Ascending aorta (tissue), 2 donors: ENCODE data around the gene DNLZ. TPM values are rescaled to one million over a fixed set of nuclear protein-coding genes. Genes with fewer than 3 reads are reported as not detected.

Experiments used
- DNase-seq, 2 donors: peaks; one replicate each; pipeline ENCODE4 v3.0.0-alpha.2; 2019; ENCODE audit warnings: low spot score in 2 of 2
- H3K27ac ChIP-seq, 2 donors: fragments of 200-600 bp; sonication (generic); one replicate each; pipeline ENCODE4 v1.5.1; 2016 to 2017; ENCODE audit warnings: mild to moderate bottlenecking in 1 of 2
- H3K27me3 ChIP-seq: fragments of 200-600 bp; sonication (generic); one replicate; pipeline ENCODE4 v1.5.1; 2017
- H3K36me3 ChIP-seq, 2 donors: fragments of 200-600 bp; sonication (generic); one replicate each; pipeline ENCODE4 v1.5.1; 2016
- H3K4me1 ChIP-seq, 2 donors: fragments of 200-600 bp; sonication (generic); one replicate each; pipeline ENCODE4 v1.5.1; 2016 to 2017; ENCODE audit warnings: mild to moderate bottlenecking in 1 of 2
- H3K4me3 ChIP-seq, 2 donors: fragments of 200-600 bp; sonication (generic); one replicate each; pipeline ENCODE4 v1.5.1; 2016 to 2017; ENCODE audit warnings: mild to moderate bottlenecking in 1 of 2
- H3K9me3 ChIP-seq, 2 donors: fragments of 200-600 bp; sonication (generic); one replicate each; pipeline ENCODE4 v1.5.1; 2016
- intact Hi-C: fragments of 100-400 bp; cut with DNase I; formaldehyde crosslinking; loops from one replicate; pipeline ENCODE4 v1.15.1; 2023
- total RNA-seq: library from RNA; depleted of rRNA; stranded (reverse); fragments of >200 nt; gene quantifications from one replicate; pipeline ENCODE4 v1.1.0, GENCODE V29; 2016
- TF ChIP-seq, protein P1 (sequence below), 3 experiments: fragments of 200-600 bp in 2 of 3; fragments of 450-650 bp in 1 of 3; sonication (generic) in 2 of 3; IDR thresholded peaks; one replicate each; pipeline ENCODE4 v1.5.1; 2016 to 2019; ENCODE audit warnings: antibody characterized with exemption in 3 of 3, mild to moderate bottlenecking in 1 of 3, moderate library complexity in 1 of 3

DNLZ gene
- total RNA-seq, 1 donor from 2014 or later: 191 TPM

DNA sequence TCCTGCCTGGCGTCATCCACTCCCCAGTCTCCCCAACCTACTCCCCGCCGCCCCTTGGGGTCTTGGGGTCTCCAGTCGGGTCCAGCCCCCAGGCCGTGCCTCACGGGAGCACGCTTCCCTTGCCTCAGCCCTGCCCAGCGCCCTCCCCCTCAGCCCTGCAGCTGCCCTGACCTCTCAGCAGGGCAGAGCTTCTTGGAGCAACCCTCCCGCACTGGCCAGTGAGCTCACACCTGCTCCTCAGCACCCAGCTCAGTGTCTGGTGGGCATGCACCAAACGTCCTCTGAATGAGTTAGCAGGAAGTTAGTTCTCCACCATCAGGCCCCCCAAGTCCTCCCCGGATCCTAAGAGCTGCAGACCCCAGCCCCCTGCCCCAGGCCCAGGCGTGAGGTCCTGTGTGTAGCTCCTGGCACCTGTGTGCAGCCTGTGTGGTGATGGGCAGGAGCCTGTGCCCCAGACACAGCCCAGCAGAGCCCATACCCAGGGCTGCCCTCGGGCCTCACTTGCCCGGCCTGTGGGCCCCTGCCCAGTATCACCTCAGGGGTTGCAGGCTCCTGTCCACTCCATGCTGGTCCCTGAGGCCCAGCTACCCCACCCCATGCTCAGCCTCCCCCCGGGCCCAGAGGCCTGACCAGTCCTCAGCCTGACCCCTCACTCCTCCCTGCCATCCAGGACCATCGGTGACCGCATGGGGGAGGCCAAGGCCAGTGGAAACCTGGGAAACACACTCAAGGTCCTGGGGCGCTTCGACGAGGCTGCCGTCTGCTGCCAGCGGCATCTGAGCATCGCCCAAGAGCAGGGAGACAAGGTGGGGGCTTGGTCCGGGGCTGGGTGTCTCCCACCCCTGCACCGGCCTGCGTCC lies 28.0 kb downstream of the DNLZ start:
- Histone ChIP-seq H3K4me1 (no peaks in the 10 kb centered on the region), H3K27ac (no peak overlapping the region), H3K4me3 (no peak overlapping the region), H3K27me3 (no peaks in the 10 kb centered on the region), H3K36me3 (peaks cover 22 to 37% of the 10 kb centered on the region in 2 donors), H3K9me3 (no peaks in the 10 kb centered on the region)
- intact Hi-C loops: no loop called here
- no peak for DNase-seq
- TF ChIP-seq, protein P1, sequence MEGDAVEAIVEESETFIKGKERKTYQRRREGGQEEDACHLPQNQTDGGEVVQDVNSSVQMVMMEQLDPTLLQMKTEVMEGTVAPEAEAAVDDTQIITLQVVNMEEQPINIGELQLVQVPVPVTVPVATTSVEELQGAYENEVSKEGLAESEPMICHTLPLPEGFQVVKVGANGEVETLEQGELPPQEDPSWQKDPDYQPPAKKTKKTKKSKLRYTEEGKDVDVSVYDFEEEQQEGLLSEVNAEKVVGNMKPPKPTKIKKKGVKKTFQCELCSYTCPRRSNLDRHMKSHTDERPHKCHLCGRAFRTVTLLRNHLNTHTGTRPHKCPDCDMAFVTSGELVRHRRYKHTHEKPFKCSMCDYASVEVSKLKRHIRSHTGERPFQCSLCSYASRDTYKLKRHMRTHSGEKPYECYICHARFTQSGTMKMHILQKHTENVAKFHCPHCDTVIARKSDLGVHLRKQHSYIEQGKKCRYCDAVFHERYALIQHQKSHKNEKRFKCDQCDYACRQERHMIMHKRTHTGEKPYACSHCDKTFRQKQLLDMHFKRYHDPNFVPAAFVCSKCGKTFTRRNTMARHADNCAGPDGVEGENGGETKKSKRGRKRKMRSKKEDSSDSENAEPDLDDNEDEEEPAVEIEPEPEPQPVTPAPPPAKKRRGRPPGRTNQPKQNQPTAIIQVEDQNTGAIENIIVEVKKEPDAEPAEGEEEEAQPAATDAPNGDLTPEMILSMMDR (IDR thresholded peaks at IDR 0.05): no peak

- H3K9me3 ChIP-seq: no peaks in the 10 kb centered on the region
- H3K4me1 ChIP-seq: no peaks in the 10 kb centered on the region
These were observed 29.0 kb downstream of the DNLZ start for GRCh38 chr9:136334541-136334940.

DNA sequence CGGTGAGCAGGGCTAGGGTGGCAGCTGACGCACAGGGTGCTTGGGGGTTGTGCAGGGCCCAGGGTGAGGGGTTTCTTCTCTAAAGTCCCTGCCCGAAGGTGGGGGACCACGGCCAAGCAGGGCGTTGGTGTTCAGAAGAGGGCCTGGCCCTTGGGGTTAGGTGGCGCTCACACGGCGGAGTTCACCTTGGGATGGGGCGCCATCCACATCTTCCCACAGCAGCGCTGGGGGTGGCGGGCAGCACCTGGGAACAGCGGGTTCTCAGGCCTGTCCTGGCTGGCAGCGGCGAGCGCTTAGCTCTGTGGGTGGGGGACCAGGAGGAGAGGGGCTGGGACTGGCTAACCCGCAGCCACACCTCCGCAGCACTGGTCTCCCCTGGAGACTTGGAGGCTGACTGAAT lies 30.1 kb downstream of the DNLZ start:
- peaks cover 6 to 9% of the 10 kb centered on the region in 2 donors for H3K4me1 ChIP-seq
- no peak overlapping the region for H3K27ac ChIP-seq
- no peak overlapping the region for H3K4me3 ChIP-seq
- intact Hi-C loops: no loop called here
- H3K9me3 ChIP-seq: no peaks in the 10 kb centered on the region
- H3K36me3 ChIP-seq: peaks cover 17 to 23% of the 10 kb centered on the region in 2 donors
- H3K27me3 ChIP-seq: no peaks in the 10 kb centered on the region
- DNase-seq: no peak
- TF ChIP-seq, protein P1 (IDR thresholded peaks at IDR 0.05): no peak

More at GRCh38 chr9:136334541-136334940, 29.0 kb downstream of the DNLZ start:
- TF ChIP-seq, protein P1 (IDR thresholded peaks at IDR 0.05): no peak
- Histone ChIP-seq H3K27ac (no peak overlapping the region), H3K27me3 (no peaks in the 10 kb centered on the region), H3K4me3 (no peak overlapping the region), H3K36me3 (peaks cover 22 to 28% of the 10 kb centered on the region in 2 donors)
- DNase-seq: no peak
- intact Hi-C loops: no loop called here

GRCh38 chr9:136333045-136333444 lies 30.5 kb downstream of the DNLZ start:
- no peak overlapping the region for H3K27ac ChIP-seq
- TF ChIP-seq, protein P1 (IDR thresholded peaks at IDR 0.05): no peak
- intact Hi-C loops: no loop called here
- no peak for DNase-seq
- peaks cover 11 to 13% of the 10 kb centered on the region in 2 donors for H3K4me1 ChIP-seq
- H3K27me3 ChIP-seq: no peaks in the 10 kb centered on the region
- H3K4me3 ChIP-seq: no peak overlapping the region
- peaks cover 12 to 19% of the 10 kb centered on the region in 2 donors for H3K36me3 ChIP-seq
- H3K9me3 ChIP-seq: no peaks in the 10 kb centered on the region

DNA sequence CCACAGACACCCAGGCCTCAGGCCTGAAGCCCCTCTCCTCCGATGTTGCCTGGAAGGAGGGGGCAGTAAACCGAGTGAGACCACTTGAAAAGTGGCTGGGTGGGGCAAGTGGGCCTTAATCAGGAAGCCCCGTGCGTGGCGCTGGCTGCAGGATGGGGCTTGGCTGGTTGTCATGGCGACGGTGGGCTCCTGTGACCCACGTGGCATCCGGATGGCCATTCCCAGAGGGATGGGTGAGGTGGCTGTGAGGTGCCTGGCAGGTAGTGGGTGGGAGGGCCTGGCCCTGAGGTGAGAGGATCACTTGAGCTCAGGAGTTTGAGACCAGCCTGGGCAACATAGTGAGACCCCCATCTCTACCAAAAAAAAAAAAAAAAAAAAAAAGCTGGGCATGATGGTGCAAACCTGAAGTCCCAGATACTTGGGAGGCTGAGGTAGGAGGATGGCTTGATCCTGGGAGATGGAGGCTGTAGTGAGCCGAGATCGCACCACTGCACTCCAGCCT lies 31.0 kb downstream of the DNLZ start:
- Histone ChIP-seq H3K27ac (no peak overlapping the region), H3K9me3 (no peaks in the 10 kb centered on the region), H3K4me3 (no peak overlapping the region), H3K4me1 (peaks cover 12 to 14% of the 10 kb centered on the region in 2 donors), H3K36me3 (peaks cover 11 to 15% of the 10 kb centered on the region in 2 donors), H3K27me3 (no peaks in the 10 kb centered on the region)
- intact Hi-C loops: no loop called here
- TF ChIP-seq, protein P1 (IDR thresholded peaks at IDR 0.05): no peak
- DNase-seq: no peak
